ENCODE measurements around the gene ZNFX1.

The ZNFX1 gene

GRCh38 chr20:49283176-49283702 lies 5.4 kb upstream of the ZNFX1 start:
- H3K36me3 ChIP-seq (ENCODE audit: insufficient read depth, low read length) = peaks cover 92% of the 10 kb centered on the region
- H3K9ac ChIP-seq (ENCODE audit: low read depth, low read length) = no peak overlapping the region
- H3K4me3 ChIP-seq (ENCODE audit: low read length) = peak overlapping the region; percentile 81
- H3K27me3 ChIP-seq (ENCODE audit: control insufficient read depth, insufficient read depth, low read length) = no peaks in the 10 kb centered on the region
- peaks cover 25% of the 10 kb centered on the region for H3K9me3 ChIP-seq (replicated peaks; ENCODE audit: low read length)
- peak overlapping the region; percentile 74 for H3K4me2 ChIP-seq (ENCODE audit: low read length)
- H3K4me1 ChIP-seq (ENCODE audit: control insufficient read depth, insufficient read depth, low read length) = peaks cover 57% of the 10 kb centered on the region

GRCh38 chr20:49282584-49283171 lies 4.8 kb upstream of the ZNFX1 start:
- no peak overlapping the region for H3K9ac ChIP-seq (ENCODE audit: low read depth, low read length)
- peaks cover 52% of the 10 kb centered on the region for H3K4me1 ChIP-seq (ENCODE audit: control insufficient read depth, insufficient read depth, low read length)
- H3K4me2 ChIP-seq (ENCODE audit: low read length) = peak overlapping the region; percentile 74
- no peaks in the 10 kb centered on the region for H3K27me3 ChIP-seq (ENCODE audit: control insufficient read depth, insufficient read depth, low read length)
- H3K36me3 ChIP-seq (ENCODE audit: insufficient read depth, low read length) = peaks cover 88% of the 10 kb centered on the region
- H3K4me3 ChIP-seq (ENCODE audit: low read length) = peak overlapping the region; percentile 81
- peaks cover 25% of the 10 kb centered on the region for H3K9me3 ChIP-seq (replicated peaks; ENCODE audit: low read length)

GRCh38 chr20:49281913-49282467 lies 4.1 kb upstream of the ZNFX1 start:
- H3K4me3 ChIP-seq (ENCODE audit: low read length) = peak overlapping the region; percentile 81
- peaks cover 22% of the 10 kb centered on the region for H3K9me3 ChIP-seq (replicated peaks; ENCODE audit: low read length)
- no peak overlapping the region for H3K9ac ChIP-seq (ENCODE audit: low read depth, low read length)
- peak overlapping the region; percentile 74 for H3K4me2 ChIP-seq (ENCODE audit: low read length)
- H3K27me3 ChIP-seq (ENCODE audit: control insufficient read depth, insufficient read depth, low read length) = no peaks in the 10 kb centered on the region
- H3K36me3 ChIP-seq (ENCODE audit: insufficient read depth, low read length) = peaks cover 81% of the 10 kb centered on the region
- peaks cover 45% of the 10 kb centered on the region for H3K4me1 ChIP-seq (ENCODE audit: control insufficient read depth, insufficient read depth, low read length)

- Histone ChIP-seq H3K9me3 (replicated peaks; ENCODE audit: low read length) (peaks cover 15% of the 10 kb centered on the region), H3K27me3 (ENCODE audit: control insufficient read depth, insufficient read depth, low read length) (no peaks in the 10 kb centered on the region), H3K36me3 (ENCODE audit: insufficient read depth, low read length) (peaks cover 74% of the 10 kb centered on the region), H3K9ac (ENCODE audit: low read depth, low read length) (no peak overlapping the region), H3K4me2 (ENCODE audit: low read length) (peak overlapping the region; percentile 74), H3K4me1 (ENCODE audit: control insufficient read depth, insufficient read depth, low read length) (peaks cover 42% of the 10 kb centered on the region), H3K4me3 (ENCODE audit: low read length) (peak overlapping the region; percentile 81)
Measured at GRCh38 chr20:49281059-49281912, 3.4 kb upstream of the ZNFX1 start.

GRCh38 chr20:49280463-49281058 lies 2.7 kb upstream of the ZNFX1 start:
- Histone ChIP-seq H3K4me1 (ENCODE audit: control insufficient read depth, insufficient read depth, low read length) (peaks cover 43% of the 10 kb centered on the region), H3K27me3 (ENCODE audit: control insufficient read depth, insufficient read depth, low read length) (no peaks in the 10 kb centered on the region), H3K9ac (ENCODE audit: low read depth, low read length) (peak overlapping the region; percentile 91), H3K9me3 (replicated peaks; ENCODE audit: low read length) (peaks cover 10% of the 10 kb centered on the region), H3K4me2 (ENCODE audit: low read length) (peak overlapping the region; percentile 74), H3K36me3 (ENCODE audit: insufficient read depth, low read length) (peaks cover 67% of the 10 kb centered on the region), H3K4me3 (ENCODE audit: low read length) (peak overlapping the region; percentile 81)

- peaks cover 66% of the 10 kb centered on the region for H3K36me3 ChIP-seq (ENCODE audit: insufficient read depth, low read length)
- peaks cover 10% of the 10 kb centered on the region for H3K9me3 ChIP-seq (replicated peaks; ENCODE audit: low read length)
- peak overlapping the region; percentile 91 for H3K9ac ChIP-seq (ENCODE audit: low read depth, low read length)
- no peaks in the 10 kb centered on the region for H3K27me3 ChIP-seq (ENCODE audit: control insufficient read depth, insufficient read depth, low read length)
- peak overlapping the region; percentile 74 for H3K4me2 ChIP-seq (ENCODE audit: low read length)
- peak overlapping the region; percentile 81 for H3K4me3 ChIP-seq (ENCODE audit: low read length)
- peaks cover 42% of the 10 kb centered on the region for H3K4me1 ChIP-seq (ENCODE audit: control insufficient read depth, insufficient read depth, low read length)
Measured at GRCh38 chr20:49279677-49280462, 2.0 kb upstream of the ZNFX1 start.

GRCh38 chr20:49278818-49279676 lies 1.2 kb upstream of the ZNFX1 start:
- Histone ChIP-seq H3K9me3 (replicated peaks; ENCODE audit: low read length) (peaks cover 10% of the 10 kb centered on the region), H3K9ac (ENCODE audit: low read depth, low read length) (peak overlapping the region; percentile 91), H3K4me3 (ENCODE audit: low read length) (peak overlapping the region; percentile 81), H3K4me2 (ENCODE audit: low read length) (peak overlapping the region; percentile 74), H3K36me3 (ENCODE audit: insufficient read depth, low read length) (peaks cover 61% of the 10 kb centered on the region), H3K4me1 (ENCODE audit: control insufficient read depth, insufficient read depth, low read length) (peaks cover 42% of the 10 kb centered on the region), H3K27me3 (ENCODE audit: control insufficient read depth, insufficient read depth, low read length) (no peaks in the 10 kb centered on the region)

- Histone ChIP-seq H3K36me3 (ENCODE audit: insufficient read depth, low read length) (peaks cover 59% of the 10 kb centered on the region), H3K9ac (ENCODE audit: low read depth, low read length) (peak overlapping the region; percentile 91), H3K4me2 (ENCODE audit: low read length) (peak overlapping the region; percentile 74), H3K27me3 (ENCODE audit: control insufficient read depth, insufficient read depth, low read length) (no peaks in the 10 kb centered on the region), H3K9me3 (replicated peaks; ENCODE audit: low read length) (peaks cover 10% of the 10 kb centered on the region), H3K4me3 (ENCODE audit: low read length) (peak overlapping the region; percentile 81), H3K4me1 (ENCODE audit: control insufficient read depth, insufficient read depth, low read length) (peaks cover 32% of the 10 kb centered on the region)
Measured at GRCh38 chr20:49277786-49278035, 146 bp downstream of the ZNFX1 start.

- Histone ChIP-seq H3K36me3 (ENCODE audit: insufficient read depth, low read length) (peaks cover 59% of the 10 kb centered on the region), H3K9ac (ENCODE audit: low read depth, low read length) (peak overlapping the region; percentile 91), H3K9me3 (replicated peaks; ENCODE audit: low read length) (peaks cover 10% of the 10 kb centered on the region), H3K4me3 (ENCODE audit: low read length) (peak overlapping the region; percentile 81), H3K4me1 (ENCODE audit: control insufficient read depth, insufficient read depth, low read length) (peaks cover 27% of the 10 kb centered on the region), H3K27me3 (ENCODE audit: control insufficient read depth, insufficient read depth, low read length) (no peaks in the 10 kb centered on the region), H3K4me2 (ENCODE audit: low read length) (peak overlapping the region; percentile 74)
Measured at GRCh38 chr20:49276961-49277785, 684 bp downstream of the ZNFX1 start.
